HG02763 (cell line): ENCODE results near the gene NAE1.
"Not testable (repeated sequence)": the region's sequence is repeated elsewhere in the genome, so short reads cannot be mapped to it uniquely, and the experiment has no call there.

Experiments used
- ATAC-seq: cut with Tn5 transposase; IDR thresholded peaks from one replicate; pipeline ENCODE4 v1.9.1; 2021; ENCODE audit warnings: mild to moderate bottlenecking, moderate library complexity; ENCODE audit not compliant: unreplicated experiment

Gene NAE1

DNA sequence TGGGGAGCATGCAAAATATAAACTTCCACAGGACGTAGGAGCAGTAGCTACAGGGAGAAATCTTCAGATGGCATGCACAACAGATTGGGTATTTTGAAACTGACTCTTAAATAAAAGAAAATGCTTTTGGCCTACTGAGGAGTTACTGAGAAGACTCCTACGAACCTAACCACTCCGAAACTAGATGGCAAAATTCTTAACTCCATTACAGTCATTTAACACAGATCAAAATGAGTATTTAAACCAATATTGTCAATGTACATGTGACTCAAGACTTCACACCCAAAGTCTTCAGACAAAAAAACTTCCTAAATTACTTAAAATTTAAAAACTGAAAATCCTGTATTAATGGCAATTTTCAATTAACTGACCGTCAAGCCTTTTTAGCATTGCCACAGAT lies 21.0 kb downstream of the NAE1 start:
- no peak for ATAC-seq

- ATAC-seq: no peak
These were observed 28.6 kb downstream of the NAE1 start for GRCh38 chr16:66802159-66802558.

DNA sequence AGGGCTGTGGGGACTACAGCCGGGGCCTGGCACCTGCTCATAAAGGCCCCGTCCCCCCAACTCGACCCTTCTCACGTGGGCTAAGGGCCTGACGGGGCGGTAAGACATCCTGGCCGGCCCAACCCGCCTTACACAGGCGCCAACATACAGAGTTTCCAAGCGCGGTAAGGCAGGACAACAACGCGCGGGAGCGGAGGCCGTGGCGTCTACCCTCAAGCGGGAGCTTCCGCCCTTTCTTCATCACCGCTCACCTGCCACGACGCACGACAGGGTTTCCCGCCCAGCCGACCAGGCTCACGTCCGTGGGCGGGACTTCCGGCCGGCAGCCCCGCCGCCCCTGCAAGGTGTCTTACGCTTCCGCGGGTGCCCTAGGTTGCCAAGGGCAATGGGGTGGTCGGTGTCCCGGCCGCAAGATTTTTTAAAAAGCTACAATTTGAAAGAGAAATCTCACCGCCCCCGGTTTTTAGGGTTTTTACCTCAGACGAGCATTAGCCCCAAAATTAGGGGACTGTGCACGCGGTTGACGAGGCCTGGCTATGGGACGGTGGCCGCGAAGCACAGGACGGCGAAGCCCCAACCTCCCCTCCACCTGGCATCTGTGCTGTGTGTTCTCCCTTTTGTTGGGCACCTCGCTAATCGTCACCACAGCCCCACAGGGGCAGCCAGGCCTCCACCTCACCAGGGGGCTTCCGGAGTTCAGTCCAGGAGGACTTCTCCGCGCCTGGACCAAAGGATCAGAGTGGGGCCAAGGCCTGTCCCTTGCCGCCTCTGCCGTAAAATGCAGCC lies 29.3 kb downstream of the NAE1 start, which contains the start of gene TERB1:
Gene TERB1 (minus strand): TSS at position 265 of the 786 bp plus-strand sequence. CDS start 4,786 bp downstream, outside the sequence.
- ATAC-seq: no peak

DNA sequence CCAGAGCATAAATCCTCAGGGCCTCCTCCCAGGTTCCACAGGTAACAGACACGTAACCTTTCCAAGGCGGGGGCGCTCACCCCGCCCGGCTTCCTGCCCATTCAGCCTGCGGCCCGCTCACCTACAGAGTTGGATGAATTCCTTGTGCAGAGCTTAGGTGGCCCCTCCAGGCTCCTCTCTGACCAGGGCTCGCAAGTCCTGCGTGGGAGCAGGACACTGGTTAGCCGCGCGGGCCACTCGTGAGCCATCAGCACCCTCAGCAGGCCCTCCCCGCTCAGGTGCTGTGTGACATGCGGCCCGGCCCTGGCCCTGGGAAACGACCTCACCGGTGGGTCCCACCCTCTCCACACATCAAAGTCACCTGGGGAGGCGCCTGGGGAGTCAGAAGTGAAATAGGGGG lies 29.9 kb downstream of the NAE1 start:
- ATAC-seq: no peak

GRCh38 chr16:66798161-66798560 lies 32.6 kb downstream of the NAE1 start:
- no peak for ATAC-seq

GRCh38 chr16:66793984-66794383 lies 36.8 kb downstream of the NAE1 start:
- not testable (repeated sequence) for ATAC-seq

- ATAC-seq: no peak
These were observed 40.5 kb downstream of the NAE1 start for GRCh38 chr16:66790130-66790733.

DNA sequence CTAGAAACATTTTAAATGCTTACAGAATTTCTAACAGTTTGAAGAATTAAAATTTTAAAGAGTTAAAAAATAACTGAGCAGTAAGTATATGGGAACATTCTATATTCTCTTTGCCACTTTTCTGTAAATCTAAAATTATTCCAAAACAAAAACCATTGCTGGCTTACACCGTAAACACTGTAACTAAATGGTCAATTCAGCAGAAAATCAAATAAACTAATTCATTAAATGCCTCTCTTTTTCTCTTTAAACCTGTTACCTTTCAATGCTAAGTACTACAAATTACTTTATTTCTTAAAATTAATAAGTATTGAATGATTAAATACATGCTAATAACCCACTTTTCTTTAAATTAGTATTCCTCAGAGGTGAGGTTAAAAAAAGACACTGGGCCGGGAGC lies 43.3 kb downstream of the NAE1 start:
- ATAC-seq: no peak

- ATAC-seq: no peak
These were observed 44.2 kb downstream of the NAE1 start for GRCh38 chr16:66786551-66786950.

DNA sequence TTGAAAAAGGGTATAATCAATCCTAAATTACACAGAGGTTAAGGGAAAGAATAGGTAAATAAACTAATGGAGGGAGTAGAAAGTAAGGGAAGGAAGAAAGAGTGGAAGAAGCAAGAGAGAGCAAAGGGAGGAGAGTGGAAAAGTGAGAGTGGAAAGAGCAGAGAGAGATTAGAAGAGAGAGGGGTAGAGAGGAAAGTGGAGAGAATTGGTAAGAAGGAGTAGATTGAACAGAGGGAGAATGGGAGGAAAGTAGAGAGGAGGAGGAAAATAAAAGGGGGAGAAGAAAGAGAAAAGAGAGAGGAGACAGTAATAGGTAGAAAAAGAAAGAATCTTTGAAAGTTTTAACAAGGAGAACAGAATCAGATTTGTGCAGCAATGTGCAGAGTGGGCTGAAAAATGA lies 54.3 kb downstream of the NAE1 start:
- no peak for ATAC-seq

DNA sequence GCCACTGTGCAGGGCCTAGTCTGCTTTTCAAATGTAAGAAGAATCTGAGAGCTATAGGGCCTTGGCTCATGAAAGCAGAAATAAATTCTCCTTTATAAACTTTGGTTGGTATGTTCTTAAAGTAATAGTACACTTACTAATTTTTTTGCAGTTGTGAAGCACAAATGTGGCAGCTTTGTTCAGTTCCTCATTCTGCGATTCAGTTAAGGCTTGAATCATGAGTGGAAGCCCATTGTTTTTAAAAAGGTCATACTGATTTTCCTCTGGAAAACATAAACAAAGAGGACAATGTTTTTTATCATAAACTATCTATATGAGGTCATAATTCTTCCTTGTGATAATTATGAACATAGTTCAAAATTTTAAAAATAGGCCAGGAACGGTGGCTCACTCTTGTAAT lies 55.8 kb downstream of the NAE1 start:
- ATAC-seq: no peak

GRCh38 chr16:66758086-66758485 lies 72.7 kb downstream of the NAE1 start:
- no peak for ATAC-seq

- ATAC-seq: no peak
These were observed 76.0 kb downstream of the NAE1 start for GRCh38 chr16:66754819-66755218.

- ATAC-seq: no peak
These were observed 76.6 kb downstream of the NAE1 start for GRCh38 chr16:66754211-66754610.

- ATAC-seq: no peak
These were observed 77.8 kb downstream of the NAE1 start for GRCh38 chr16:66752958-66753357.
